AML-193 (cell line): ENCODE data around the gene OPCML.
"Not testable (repeated sequence)": the region's sequence is repeated elsewhere in the genome, so short reads cannot be mapped to it uniquely, and the experiment has no call there.

Source experiments
- DNase-seq, 2 experiments: peaks; one replicate each; lab custom pipeline; 2025; lab: John Stamatoyannopoulos, UW

OPCML gene

GRCh38 chr11:132423266-132423665 is 1109.0 kb downstream of the OPCML start:
- DNase-seq, result no peak

GRCh38 chr11:132422722-132423121 is 1109.6 kb downstream of the OPCML start:
- DNase-seq, result no peak

GRCh38 chr11:132421555-132421954 is 1110.7 kb downstream of the OPCML start:
- no peak for DNase-seq

- no peak for DNase-seq
Observed at GRCh38 chr11:132414451-132414850, 1117.8 kb downstream of the OPCML start.

GRCh38 chr11:132410383-132410782 is 1121.9 kb downstream of the OPCML start:
- no peak for DNase-seq

- no peak for DNase-seq
Observed at GRCh38 chr11:132409573-132410355, 1122.5 kb downstream of the OPCML start.

- DNase-seq, result no peak
Observed at GRCh38 chr11:132408877-132409276, 1123.4 kb downstream of the OPCML start.

- no peak for DNase-seq
Observed at GRCh38 chr11:132405728-132406127, 1126.6 kb downstream of the OPCML start.

GRCh38 chr11:132402071-132402684 is 1130.1 kb downstream of the OPCML start:
- DNase-seq, result no peak

GRCh38 chr11:132396318-132396717 is 1136.0 kb downstream of the OPCML start:
- DNase-seq, result no peak

GRCh38 chr11:132395434-132395833 is 1136.9 kb downstream of the OPCML start:
- no peak for DNase-seq

- no peak for DNase-seq
Observed at GRCh38 chr11:132379540-132379939, 1152.8 kb downstream of the OPCML start.

- DNase-seq, result no peak
Observed at GRCh38 chr11:132373405-132374143, 1158.7 kb downstream of the OPCML start.

GRCh38 chr11:132370114-132370513 is 1162.2 kb downstream of the OPCML start:
- not testable (repeated sequence) for DNase-seq

GRCh38 chr11:132367293-132367692 is 1165.0 kb downstream of the OPCML start:
- no peak for DNase-seq

GRCh38 chr11:132365650-132366049 is 1166.7 kb downstream of the OPCML start:
- no peak for DNase-seq
